Germinal center (tissue), 1 donor: Measurements from ENCODE around the gene AUNIP.
"Not testable (repeated sequence)": the region's sequence is repeated elsewhere in the genome, so short reads cannot be mapped to it uniquely, and the experiment has no call there.

Experiments used
- DNase-seq: peaks from one replicate; pipeline ENCODE4 v3.0.0; 2012; ENCODE audit warnings: mixed read lengths, low spot score

Gene AUNIP

DNA sequence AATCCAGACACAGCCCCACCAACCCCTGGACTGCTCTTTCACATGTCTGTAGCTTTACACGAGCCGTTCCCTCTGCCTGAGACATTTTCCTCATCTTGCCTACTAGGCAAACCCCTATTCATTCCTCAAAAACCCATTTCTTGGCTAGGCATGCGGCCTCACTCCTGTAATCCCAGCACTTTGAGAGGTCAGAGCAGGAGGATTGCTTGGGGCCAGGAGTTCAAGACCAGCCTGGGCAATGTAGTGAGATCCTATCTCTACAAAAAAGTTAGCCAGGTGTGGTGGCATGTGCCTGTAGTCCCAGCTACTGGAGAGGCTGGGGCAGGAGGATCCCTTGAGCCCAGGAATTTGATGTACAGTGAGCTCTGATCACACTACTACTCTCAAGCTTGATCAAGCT lies 5.2 kb upstream of the AUNIP start:
- no peak for DNase-seq

GRCh38 chr1:25863486-25864262 lies 4.4 kb upstream of the AUNIP start:
- no peak for DNase-seq

GRCh38 chr1:25862785-25863485 lies 3.7 kb upstream of the AUNIP start:
- no peak for DNase-seq

DNA sequence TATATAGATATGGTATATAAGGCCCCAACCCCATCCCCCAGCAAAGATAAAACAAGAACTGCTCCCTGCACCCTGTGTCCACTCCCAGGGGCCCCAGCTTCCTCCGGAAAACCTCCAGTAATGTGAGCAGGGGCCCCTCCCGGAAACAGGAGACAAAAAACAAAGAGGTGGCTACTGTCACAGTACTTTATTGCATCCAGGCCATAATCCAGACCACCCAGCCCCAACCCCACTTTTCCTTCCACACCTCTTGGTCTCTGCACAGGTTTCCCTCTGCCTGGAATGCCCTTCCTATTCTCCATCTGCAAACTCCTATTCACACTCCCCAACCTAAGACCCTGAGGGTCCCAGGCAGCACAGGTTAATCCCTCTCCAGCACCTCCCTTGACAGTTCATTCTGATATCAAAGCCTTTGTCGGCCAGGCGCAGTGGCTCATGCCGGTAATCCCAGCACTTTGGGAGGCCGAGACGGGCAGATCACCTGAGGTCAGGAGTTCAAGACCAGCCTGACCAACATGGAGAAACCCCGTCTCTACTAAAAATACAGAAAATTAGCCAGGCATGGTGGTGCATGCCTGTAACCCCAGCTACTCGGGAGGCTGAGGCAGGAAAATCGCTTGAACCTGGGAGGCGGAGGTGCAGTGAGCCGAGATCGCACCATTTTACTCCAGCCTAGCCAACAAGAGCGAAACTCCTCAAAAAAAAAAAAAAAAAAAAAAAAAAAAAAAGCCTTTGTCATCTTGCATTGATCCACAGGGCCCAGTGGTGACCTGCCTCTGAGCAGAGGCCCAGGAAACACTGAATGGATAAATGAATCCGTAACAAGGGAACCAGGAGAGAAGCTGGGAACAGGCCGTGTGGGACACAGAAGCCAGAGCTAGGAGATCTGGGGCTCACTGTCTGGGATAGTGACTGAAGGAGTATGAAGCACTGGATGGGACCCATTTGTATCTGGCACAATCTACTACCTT lies 2.3 kb upstream of the AUNIP start:
- DNase-seq = no peak

GRCh38 chr1:25858494-25858893 lies 763 bp downstream of the AUNIP start:
- no peak for DNase-seq

DNA sequence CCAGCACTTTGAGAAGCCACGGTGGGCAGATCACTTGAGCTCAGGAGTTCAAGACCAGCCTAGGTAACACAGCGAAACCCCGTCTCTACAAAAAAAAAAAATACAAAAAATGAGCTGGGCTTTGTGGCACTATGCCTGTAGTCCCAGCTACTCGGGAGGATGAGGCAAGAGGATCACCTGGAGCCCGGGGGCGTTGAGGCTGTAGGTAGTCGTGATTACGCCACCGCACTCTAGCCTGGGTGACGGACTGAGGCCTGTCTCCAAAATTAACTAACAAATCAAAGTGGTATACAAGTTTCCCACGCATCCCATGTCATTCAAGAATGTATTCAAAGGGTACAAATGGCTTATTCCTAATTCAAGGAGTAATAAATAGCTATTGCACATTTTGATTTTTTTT lies 2.4 kb downstream of the AUNIP start:
- no peak for DNase-seq

DNA sequence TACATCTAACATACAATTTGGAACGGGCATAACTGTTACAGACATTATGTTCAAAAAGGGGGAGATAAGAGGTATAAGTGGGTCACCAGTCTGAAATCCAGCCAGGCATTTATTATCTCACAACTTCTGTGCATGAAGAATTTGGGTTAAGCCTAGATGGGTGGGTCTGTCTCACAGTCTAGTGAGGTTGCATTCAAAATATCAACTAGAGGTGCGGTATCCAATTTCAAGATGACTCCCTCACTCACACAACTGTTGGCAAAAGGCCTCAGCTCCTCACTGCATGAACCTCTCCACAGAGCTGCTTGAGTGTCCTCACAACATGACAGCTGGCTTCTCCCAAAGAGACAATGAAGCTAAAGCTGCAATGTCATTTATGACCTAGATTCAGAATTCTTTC lies 4.7 kb downstream of the AUNIP start:
- DNase-seq = no peak

- no peak for DNase-seq
Observed at GRCh38 chr1:25848531-25848930, 10.7 kb downstream of the AUNIP start.

GRCh38 chr1:25847929-25848328 lies 11.3 kb downstream of the AUNIP start:
- no peak for DNase-seq

DNA sequence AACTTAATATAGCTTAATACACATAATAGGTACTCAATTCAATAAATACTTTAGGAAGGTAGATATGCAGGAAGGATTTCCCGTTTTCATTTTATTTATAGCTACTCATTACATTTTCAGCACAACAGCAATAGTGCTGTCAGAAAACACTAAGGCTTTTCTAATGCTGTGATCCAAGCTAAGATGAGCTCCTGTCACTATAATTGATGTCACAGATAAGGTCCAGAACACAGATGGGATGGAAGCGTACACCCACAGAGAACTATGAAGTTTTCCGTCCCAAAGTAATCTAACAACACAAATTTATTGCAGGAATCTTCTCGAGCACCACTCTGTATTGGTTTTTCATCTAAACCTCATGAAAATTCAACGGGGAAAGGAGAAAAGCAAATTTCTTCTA lies 13.6 kb downstream of the AUNIP start:
- no peak for DNase-seq

- DNase-seq = no peak
Observed at GRCh38 chr1:25844536-25845337, 14.5 kb downstream of the AUNIP start.

DNA sequence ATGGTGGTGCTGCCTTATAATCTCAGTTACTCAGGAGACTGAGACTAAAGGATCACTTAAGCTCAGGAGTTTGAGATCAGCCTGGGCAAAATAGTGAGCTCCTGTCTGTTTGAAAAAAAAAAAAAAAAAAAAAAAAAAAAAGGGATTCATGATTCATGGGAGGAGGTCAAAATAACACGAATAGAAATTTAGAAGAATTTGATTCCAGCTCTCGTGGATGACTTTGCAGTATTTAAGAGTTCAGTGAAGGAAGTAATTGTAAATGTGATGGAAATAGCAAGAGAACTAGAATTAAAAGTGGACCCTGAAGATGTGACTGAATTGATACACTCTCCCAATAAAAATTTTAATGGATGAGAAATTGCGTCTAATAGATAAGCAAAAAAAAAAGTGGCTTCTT lies 15.8 kb downstream of the AUNIP start:
- no peak for DNase-seq

- not testable (repeated sequence) for DNase-seq
Observed at GRCh38 chr1:25839808-25840207, 19.4 kb downstream of the AUNIP start.

GRCh38 chr1:25837262-25837875 lies 21.9 kb downstream of the AUNIP start:
- no peak for DNase-seq

DNA sequence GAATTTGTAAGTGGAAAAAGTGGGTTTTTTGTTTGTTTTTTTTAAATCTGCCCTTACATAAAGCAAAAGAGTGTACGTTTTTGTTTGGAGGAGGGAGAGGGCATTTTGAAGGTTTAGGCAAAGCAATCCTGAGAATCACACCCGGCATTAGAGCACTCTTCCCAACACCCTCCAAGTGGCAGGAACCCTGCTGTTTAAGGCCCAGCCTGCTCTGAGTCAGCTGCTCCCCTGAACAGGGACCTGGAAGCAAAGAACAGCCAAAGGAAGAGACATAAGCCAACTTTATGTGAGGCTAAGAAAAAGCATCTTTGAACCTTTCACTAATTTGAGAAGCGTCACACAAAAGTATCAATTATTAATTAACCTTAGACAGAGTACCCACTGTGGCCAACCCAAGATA lies 22.6 kb downstream of the AUNIP start:
- DNase-seq = no peak

- DNase-seq = no peak
Observed at GRCh38 chr1:25834894-25835293, 24.4 kb downstream of the AUNIP start.

- DNase-seq = no peak
Observed at GRCh38 chr1:25833158-25833557, 26.1 kb downstream of the AUNIP start.

GRCh38 chr1:25832336-25833037 lies 26.8 kb downstream of the AUNIP start:
- no peak for DNase-seq

DNA sequence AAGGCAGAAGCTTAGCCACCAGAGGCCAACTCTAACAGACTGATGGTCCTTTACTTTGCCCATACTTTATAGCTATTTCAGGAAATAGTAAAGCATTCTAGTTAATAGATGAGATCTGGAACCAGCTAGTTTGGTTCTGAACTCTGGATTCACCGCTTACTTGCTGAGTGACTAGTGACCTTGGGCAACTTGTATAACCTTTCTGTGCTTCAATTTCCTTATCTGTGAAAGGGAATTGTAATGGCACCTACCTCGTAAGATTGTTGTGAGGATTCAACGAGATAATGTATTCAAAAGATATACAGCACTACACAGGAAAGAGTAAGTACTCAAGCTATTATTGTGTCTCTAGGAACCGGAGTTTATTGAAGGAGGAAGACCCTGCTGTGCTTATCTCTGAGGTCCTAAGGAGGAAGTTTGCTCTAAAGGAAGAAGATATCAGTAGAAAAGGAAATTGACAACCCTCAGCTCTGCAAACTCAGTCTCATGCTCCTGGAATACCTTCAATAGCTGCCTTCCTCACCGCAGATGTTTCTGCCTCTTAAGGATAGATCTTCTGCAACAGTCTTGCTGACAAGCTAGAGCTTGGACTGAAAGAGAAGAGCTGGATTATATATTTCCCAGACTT lies 27.6 kb downstream of the AUNIP start:
- no peak for DNase-seq

DNA sequence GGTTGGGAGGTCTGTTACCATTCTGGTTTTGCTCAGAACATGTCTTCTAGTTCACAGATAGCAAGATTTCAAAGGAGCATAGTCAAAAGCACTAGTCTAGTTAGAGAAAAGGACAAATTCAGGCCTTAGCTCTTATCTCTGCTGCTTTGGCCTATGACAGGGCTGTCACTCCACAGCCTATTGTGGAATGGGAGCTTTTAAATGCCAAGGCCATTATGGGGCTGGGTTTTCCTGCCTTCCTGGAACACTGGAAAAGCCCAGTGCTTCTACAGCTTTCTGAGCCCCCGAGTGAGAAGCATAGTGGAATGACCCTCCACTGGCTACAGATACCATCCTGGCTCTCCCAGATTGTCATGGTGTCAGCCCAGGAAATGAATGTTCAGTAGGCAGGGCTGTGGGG lies 30.2 kb downstream of the AUNIP start:
- no peak for DNase-seq
